Stimulated activated CD4-positive, alpha-beta T cell treated with anti-CD3 and anti-CD28 coated beads, Interleukin-4, amount 100 ng/mL, for 48 hours (primary cell): ENCODE data around the gene ZFAND2A.
"Not testable (repeated sequence)": the region's sequence is repeated elsewhere in the genome, so short reads cannot be mapped to it uniquely, and the experiment has no call there.

Experiments used
- DNase-seq, 2 donors: peaks; one replicate each; pipeline ENCODE4 v3.0.0-alpha.2; 2020; ENCODE audit warnings: low read depth in 2 of 2

Gene ZFAND2A

DNA sequence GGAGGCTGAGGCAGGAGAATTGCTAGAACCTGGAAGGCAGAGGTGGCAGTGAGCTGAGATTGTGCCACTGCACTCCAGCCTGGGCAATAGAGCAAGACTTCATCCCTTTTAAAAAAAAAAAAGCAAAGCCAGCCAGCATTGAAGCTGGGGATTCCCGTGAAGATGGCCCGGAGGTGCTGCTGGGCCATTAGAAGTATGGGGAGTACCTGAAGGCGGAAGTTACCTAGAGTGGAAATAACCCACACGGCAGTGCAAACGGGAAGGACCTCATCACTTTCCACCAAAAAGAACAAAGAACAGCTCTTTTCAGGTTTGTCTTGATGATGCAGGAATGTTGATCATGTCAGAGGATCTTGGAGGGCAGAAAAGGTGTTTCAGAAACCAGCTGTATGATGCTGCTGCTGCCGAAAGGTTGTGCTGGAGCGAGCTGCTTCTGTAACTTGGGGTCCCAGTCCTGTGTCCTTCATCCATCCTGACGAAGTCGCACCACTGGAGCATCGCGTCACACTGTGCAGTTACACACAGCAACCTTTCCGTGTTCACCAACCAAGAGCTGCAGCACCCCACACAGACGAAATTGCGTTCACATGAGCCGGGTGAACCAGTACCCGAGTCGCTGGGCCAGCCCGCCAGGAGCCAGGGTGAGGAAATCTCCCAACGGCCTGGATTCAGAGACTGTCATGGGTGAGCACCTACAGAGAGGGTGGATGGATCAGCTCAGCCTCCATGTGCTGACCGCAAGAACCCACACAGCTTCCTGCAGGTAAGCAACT, 8.2 kb downstream of the ZFAND2A start:
- DNase-seq: no peak

GRCh38 chr7:1151156-1151555, 8.8 kb downstream of the ZFAND2A start:
- no peak for DNase-seq

GRCh38 chr7:1150400-1151002, 9.5 kb downstream of the ZFAND2A start:
- DNase-seq: no peak

GRCh38 chr7:1149351-1149794, 10.6 kb downstream of the ZFAND2A start:
- DNase-seq: no peak

DNA sequence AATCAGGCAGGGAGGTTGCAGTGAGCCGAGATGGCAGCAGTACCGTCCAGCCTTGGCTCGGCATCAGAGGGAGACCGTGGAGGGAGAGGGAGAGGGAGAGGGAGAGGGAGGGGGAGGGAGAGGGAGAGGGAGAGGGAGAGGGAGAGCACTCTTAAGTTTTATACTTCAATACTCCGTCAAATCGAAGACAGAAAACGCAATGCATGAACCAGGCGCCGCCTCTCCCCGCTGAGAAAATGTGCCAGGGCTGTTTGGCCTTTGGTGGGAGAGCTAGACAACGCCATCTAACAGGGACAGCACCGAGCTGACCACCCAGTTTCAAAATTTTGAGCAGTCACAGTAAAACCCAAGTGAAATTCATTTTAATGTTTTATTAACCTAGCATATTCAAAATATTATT, 12.1 kb downstream of the ZFAND2A start:
- not testable (repeated sequence) for DNase-seq

DNA sequence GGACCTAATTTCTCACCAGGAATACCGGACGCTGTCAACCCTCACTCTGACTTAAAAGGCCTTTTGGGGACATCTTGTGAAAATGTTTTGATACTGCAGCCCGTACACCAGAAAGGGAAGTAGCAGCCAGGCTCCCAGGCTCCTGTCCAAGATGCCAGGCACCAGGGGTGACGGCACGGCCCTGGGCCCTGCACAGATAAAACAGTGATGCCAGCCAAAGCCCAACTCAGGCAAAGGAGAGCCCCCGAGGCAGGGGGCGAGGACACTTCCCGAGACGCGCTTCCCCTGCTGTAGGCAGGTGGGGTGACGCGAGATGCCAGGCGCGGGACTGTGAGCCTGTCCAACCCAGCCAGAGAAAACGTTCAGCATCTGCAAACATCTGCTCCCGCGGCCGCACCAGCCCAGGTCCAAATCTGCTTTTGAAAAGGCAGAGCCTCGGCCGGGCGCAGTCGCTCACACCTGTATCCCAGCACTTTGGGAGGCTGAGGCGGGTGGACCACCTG, 15.7 kb downstream of the ZFAND2A start:
- DNase-seq: no peak

DNA sequence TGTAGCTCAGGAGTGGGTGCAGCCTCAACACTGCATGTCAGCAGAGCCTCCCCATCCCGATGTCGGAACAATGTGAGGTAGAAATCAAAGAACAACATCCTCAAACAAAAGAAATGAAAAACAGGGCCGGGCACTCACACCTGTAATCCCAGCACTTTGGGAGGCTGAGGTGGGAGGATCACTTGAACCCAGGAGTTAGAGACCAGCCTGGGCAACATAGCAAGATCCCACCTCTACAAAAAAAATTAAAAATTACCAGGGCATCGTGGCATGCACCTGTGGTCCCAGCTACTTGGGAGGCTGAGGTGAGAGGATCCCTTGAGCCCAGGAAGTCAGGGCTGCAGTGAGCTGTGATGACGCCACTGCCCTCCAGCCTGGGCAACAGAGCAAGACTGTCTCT, 17.0 kb downstream of the ZFAND2A start:
- not testable (repeated sequence) for DNase-seq

DNA sequence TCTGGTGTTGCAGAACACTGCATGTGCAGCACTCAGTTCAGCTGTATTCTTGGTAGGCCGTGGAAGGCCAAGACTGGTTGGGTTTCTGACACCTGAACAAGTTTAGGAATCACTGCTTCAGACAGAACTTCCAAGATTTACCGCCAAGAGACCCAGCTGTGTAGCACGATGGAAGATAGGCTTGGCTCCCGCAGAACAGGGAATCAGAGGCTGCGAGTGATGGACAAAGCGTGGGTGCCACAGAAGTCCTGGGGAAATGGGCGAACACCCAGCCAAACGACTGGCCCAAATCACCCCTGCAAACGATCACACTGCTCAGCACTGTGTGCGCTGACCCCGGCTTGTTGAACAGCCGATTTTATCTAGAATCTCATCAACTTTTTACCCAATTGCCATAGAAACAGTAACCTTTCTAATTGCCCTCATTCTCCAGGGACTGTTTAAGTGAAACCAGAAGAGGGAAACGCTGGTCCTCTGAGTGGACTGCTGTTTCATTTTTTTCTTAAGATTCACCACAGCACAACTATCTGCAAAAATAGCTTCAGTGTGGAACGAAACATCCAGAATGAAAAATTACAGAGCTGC, 17.9 kb downstream of the ZFAND2A start:
- DNase-seq: no peak

DNA sequence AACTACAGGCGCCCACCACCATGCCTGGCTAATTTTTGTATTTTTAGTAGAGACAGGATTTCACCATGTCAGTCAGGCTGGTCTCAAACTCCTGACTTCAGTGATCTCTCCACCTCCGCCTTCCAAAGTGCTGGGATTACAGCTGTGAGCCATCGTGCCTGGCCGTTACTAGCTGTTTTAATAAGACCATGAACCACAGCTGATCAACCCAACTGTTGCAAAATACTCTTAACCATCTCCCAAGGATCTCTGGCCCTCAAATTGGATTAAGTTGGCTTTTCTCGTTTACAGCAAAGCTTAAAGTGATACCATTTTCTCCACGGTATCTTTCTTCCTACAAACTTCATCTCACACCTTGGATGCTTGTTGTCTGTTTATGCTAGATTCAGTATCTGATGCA, 18.3 kb downstream of the ZFAND2A start:
- DNase-seq: no peak

GRCh38 chr7:1140476-1141104, 19.4 kb downstream of the ZFAND2A start:
- no peak for DNase-seq

DNA sequence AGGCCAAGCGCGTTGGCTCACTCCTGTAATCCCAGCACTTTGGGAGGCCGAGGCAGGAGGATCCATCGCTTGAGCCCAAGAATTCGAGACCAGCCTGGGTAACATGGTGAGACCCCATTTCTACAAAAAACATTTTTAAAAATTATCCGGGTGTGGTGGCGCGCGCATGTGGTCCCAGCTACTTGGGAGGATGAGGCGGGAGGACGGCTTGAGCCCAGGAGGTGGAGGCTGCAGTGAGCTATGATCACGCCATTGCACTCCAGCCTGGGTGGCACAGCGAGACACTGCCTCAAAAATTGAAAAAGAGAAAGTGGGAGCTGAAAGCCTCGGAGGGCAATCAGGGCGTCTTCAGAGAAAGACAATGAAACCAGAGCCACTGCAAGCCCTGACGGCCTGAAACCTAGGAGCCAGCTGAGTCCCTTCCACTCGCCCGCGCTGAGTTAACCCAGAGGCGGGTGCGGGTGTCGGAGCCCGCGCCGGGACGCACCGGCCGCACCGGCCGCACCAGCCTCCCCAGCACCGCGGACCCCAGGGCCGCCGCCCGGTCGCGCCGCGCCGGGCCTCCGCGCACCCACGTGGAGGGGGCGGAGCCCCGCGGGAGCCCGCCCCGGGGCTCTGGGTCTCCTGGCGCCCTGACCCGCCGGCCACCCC, 22.4 kb downstream of the ZFAND2A start:
- no peak for DNase-seq

GRCh38 chr7:1136841-1137516, 23.0 kb downstream of the ZFAND2A start:
- no peak for DNase-seq

GRCh38 chr7:1134951-1135350, 25.0 kb downstream of the ZFAND2A start:
- no peak for DNase-seq

DNA sequence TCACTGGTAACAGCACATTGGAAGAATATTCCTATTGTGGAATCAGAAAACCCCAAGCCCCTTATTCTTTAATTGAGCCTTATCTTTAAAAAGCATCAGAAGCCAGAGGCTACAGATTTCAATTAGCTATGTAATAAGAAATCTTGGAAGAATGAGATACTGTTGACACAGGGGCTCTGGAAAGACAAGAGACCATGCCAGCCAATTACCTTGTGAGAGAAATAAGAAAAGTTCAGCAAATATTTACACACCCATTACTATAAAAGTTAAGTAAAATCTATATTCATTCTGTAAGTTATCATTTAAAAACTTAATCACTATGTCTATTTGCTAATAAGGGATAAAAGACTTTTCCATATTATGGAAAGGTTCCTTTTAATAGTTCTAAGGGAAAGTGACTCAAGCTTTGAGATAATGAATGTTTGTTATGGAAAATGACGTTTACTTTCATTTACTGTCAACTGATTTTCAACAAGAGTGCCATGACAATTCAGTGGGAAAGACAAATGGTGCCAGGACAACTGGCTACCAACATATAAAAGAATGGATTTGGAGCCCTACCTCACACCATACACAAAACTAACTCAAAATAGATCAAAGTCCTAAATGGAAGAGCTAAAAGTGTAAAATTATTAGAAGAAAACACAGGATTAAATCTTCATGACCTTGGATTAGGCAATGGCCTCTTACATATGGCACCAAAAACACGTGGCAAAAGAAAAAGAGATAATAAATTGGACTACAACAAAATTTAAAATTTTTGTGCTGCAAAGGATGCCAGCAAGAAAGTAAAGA, 28.3 kb downstream of the ZFAND2A start:
- DNase-seq: no peak

GRCh38 chr7:1130021-1130990, 29.7 kb downstream of the ZFAND2A start:
- DNase-seq: no peak

- no peak for DNase-seq
Measured at GRCh38 chr7:1129431-1129830, 30.6 kb downstream of the ZFAND2A start.

- DNase-seq: no peak
Measured at GRCh38 chr7:1127001-1127400, 33.0 kb downstream of the ZFAND2A start.

- no peak for DNase-seq
Measured at GRCh38 chr7:1125603-1125969, 34.4 kb downstream of the ZFAND2A start.

DNA sequence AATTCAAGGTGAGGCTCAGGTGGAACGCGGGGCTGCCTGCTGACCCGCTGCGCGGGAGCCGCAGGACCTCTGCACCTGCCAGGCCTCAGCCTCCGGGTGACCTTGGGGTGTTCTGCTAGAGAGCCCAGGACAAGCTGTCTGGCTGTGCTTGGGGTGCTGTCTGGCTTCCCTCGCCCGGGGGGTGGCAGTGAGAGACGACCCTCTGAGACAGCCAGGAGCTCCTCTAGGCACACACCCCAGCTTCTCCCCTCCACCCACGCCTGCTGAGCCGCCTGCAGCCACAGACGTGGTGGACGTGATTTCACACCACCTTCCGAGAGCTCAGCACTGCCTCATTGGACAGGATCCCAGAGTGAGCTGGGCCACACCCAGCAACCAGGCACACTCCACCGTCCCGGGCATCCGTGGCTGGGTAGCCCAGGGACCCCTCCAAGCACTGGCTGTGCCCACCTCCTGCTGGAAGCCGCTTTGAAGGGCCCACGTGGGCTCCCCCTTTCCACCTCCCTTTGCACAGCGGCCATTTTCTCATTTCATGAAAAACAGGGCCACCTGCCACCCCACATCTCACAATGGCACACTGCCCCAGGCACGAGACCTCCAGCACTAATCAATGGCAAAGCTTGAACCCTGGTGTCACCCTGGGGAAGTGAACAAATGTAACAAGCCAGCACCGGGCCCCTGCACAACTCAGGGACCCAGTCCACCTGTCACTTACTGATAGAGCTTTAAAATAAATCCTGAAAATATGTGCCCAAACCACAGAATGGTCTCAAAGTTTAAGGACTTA, 35.0 kb downstream of the ZFAND2A start:
- DNase-seq: no peak
